ENCODE results near the gene YY1. TPM values are rescaled to one million over a fixed set of nuclear protein-coding genes. Genes with fewer than 3 reads are reported as not detected.

The YY1 gene
- total RNA-seq, 1 donor from 2014 or later, result 39.7 TPM

GRCh38 chr14:100213956-100214769, 24.8 kb upstream of the YY1 start:
- H3K4me1 ChIP-seq (ENCODE audit: control insufficient read depth in 3 of 3, insufficient read depth in 3 of 3, low read length in 3 of 3), result peaks cover 6 to 10% (median 10%) of the 10 kb centered on the region in 3 donors

GRCh38 chr14:100214770-100215083, 24.2 kb upstream of the YY1 start:
- Histone ChIP-seq H3K27ac (ENCODE audit: low read depth, low read length) (peak overlapping the region; percentile 85), H3K4me3 (ENCODE audit: low read length in 3 of 3) (peak overlapping the region; percentile 50 to 87 (median 87)), H3K36me3 (ENCODE audit: control insufficient read depth in 3 of 3, insufficient read depth in 3 of 3, low read length in 3 of 3) (no peaks in the 10 kb centered on the region), H3K27me3 (ENCODE audit: control insufficient read depth in 3 of 3, insufficient read depth in 3 of 3, low read length in 3 of 3) (no peaks in the 10 kb centered on the region), H3K4me1 (ENCODE audit: control insufficient read depth in 3 of 3, insufficient read depth in 3 of 3, low read length in 3 of 3) (peaks cover 6 to 12% (median 10%) of the 10 kb centered on the region in 3 donors), H3K9ac (ENCODE audit: low read depth in 1 of 3, low read length in 3 of 3) (peak overlapping the region; percentile 69 to 94 (median 84)), H3K9me3 (ENCODE audit: control insufficient read depth in 3 of 3, low read length in 3 of 3) (no peaks in the 10 kb centered on the region)

More at GRCh38 chr14:100213956-100214769, 24.8 kb upstream of the YY1 start:
- Histone ChIP-seq H3K27me3 (ENCODE audit: control insufficient read depth in 3 of 3, insufficient read depth in 3 of 3, low read length in 3 of 3) (no peaks in the 10 kb centered on the region), H3K27ac (ENCODE audit: low read depth, low read length) (peak overlapping the region; percentile 85), H3K36me3 (ENCODE audit: control insufficient read depth in 3 of 3, insufficient read depth in 3 of 3, low read length in 3 of 3) (no peaks in the 10 kb centered on the region), H3K9me3 (ENCODE audit: control insufficient read depth in 3 of 3, low read length in 3 of 3) (no peaks in the 10 kb centered on the region), H3K9ac (ENCODE audit: low read depth in 1 of 3, low read length in 3 of 3) (peak overlapping the region; percentile 84 to 94 (median 93)), H3K4me3 (ENCODE audit: low read length in 3 of 3) (peak overlapping the region; percentile 67 to 87 (median 87))

GRCh38 chr14:100215330-100215885, 23.5 kb upstream of the YY1 start:
- Histone ChIP-seq H3K27ac (ENCODE audit: low read depth, low read length) (no peak overlapping the region), H3K9ac (ENCODE audit: low read depth in 1 of 3, low read length in 3 of 3) (no peak overlapping the region), H3K4me3 (ENCODE audit: low read length in 3 of 3) (no peak overlapping the region), H3K27me3 (ENCODE audit: control insufficient read depth in 3 of 3, insufficient read depth in 3 of 3, low read length in 3 of 3) (no peaks in the 10 kb centered on the region), H3K36me3 (ENCODE audit: control insufficient read depth in 3 of 3, insufficient read depth in 3 of 3, low read length in 3 of 3) (no peaks in the 10 kb centered on the region), H3K9me3 (ENCODE audit: control insufficient read depth in 3 of 3, low read length in 3 of 3) (no peaks in the 10 kb centered on the region), H3K4me1 (ENCODE audit: control insufficient read depth in 3 of 3, insufficient read depth in 3 of 3, low read length in 3 of 3) (peaks cover 6 to 12% (median 10%) of the 10 kb centered on the region in 3 donors)

GRCh38 chr14:100219126-100219785, 19.7 kb upstream of the YY1 start:
- Histone ChIP-seq H3K4me1 (ENCODE audit: control insufficient read depth in 3 of 3, insufficient read depth in 3 of 3, low read length in 3 of 3) (peaks cover 15 to 26% (median 18%) of the 10 kb centered on the region in 3 donors), H3K4me3 (ENCODE audit: low read length in 3 of 3) (peak overlapping the region in 1 of 3 donors; percentile 45), H3K36me3 (ENCODE audit: control insufficient read depth in 3 of 3, insufficient read depth in 3 of 3, low read length in 3 of 3) (no peaks in the 10 kb centered on the region), H3K27me3 (ENCODE audit: control insufficient read depth in 3 of 3, insufficient read depth in 3 of 3, low read length in 3 of 3) (no peaks in the 10 kb centered on the region), H3K9me3 (ENCODE audit: control insufficient read depth in 3 of 3, low read length in 3 of 3) (no peaks in the 10 kb centered on the region), H3K9ac (ENCODE audit: low read depth in 1 of 3, low read length in 3 of 3) (peak overlapping the region in 1 of 3 donors; percentile 33), H3K27ac (ENCODE audit: low read depth, low read length) (no peak overlapping the region)

GRCh38 chr14:100221533-100222223, 17.3 kb upstream of the YY1 start:
- no peaks in the 10 kb centered on the region for H3K9me3 ChIP-seq (ENCODE audit: control insufficient read depth in 3 of 3, low read length in 3 of 3)
- peak overlapping the region; percentile 36 for H3K27ac ChIP-seq (ENCODE audit: low read depth, low read length)
- peak overlapping the region; percentile 69 to 82 (median 69) for H3K4me3 ChIP-seq (ENCODE audit: low read length in 3 of 3)
- no peaks in the 10 kb centered on the region for H3K36me3 ChIP-seq (ENCODE audit: control insufficient read depth in 3 of 3, insufficient read depth in 3 of 3, low read length in 3 of 3)
- peaks cover 12 to 22% (median 12%) of the 10 kb centered on the region in 3 donors for H3K4me1 ChIP-seq (ENCODE audit: control insufficient read depth in 3 of 3, insufficient read depth in 3 of 3, low read length in 3 of 3)
- no peaks in the 10 kb centered on the region for H3K27me3 ChIP-seq (ENCODE audit: control insufficient read depth in 3 of 3, insufficient read depth in 3 of 3, low read length in 3 of 3)
- peak overlapping the region in 2 of 3 donors; percentile 54 to 62 for H3K9ac ChIP-seq (ENCODE audit: low read depth in 1 of 3, low read length in 3 of 3)

GRCh38 chr14:100222224-100223093, 16.5 kb upstream of the YY1 start:
- no peaks in the 10 kb centered on the region for H3K27me3 ChIP-seq (ENCODE audit: control insufficient read depth in 3 of 3, insufficient read depth in 3 of 3, low read length in 3 of 3)
- peak overlapping the region in 1 of 3 donors; percentile 62 for H3K9ac ChIP-seq (ENCODE audit: low read depth in 1 of 3, low read length in 3 of 3)
- H3K27ac ChIP-seq (ENCODE audit: low read depth, low read length), result peak overlapping the region; percentile 36
- peak overlapping the region; percentile 69 to 82 (median 69) for H3K4me3 ChIP-seq (ENCODE audit: low read length in 3 of 3)
- H3K36me3 ChIP-seq (ENCODE audit: control insufficient read depth in 3 of 3, insufficient read depth in 3 of 3, low read length in 3 of 3), result no peaks in the 10 kb centered on the region
- no peaks in the 10 kb centered on the region for H3K9me3 ChIP-seq (ENCODE audit: control insufficient read depth in 3 of 3, low read length in 3 of 3)
- peaks cover 12 to 22% (median 12%) of the 10 kb centered on the region in 3 donors for H3K4me1 ChIP-seq (ENCODE audit: control insufficient read depth in 3 of 3, insufficient read depth in 3 of 3, low read length in 3 of 3)

GRCh38 chr14:100223332-100224201, 15.4 kb upstream of the YY1 start:
- no peaks in the 10 kb centered on the region for H3K36me3 ChIP-seq (ENCODE audit: control insufficient read depth in 3 of 3, insufficient read depth in 3 of 3, low read length in 3 of 3)
- no peak overlapping the region for H3K9ac ChIP-seq (ENCODE audit: low read depth in 1 of 3, low read length in 3 of 3)
- H3K27me3 ChIP-seq (ENCODE audit: control insufficient read depth in 3 of 3, insufficient read depth in 3 of 3, low read length in 3 of 3), result no peaks in the 10 kb centered on the region
- H3K9me3 ChIP-seq (ENCODE audit: control insufficient read depth in 3 of 3, low read length in 3 of 3), result no peaks in the 10 kb centered on the region
- no peak overlapping the region for H3K4me3 ChIP-seq (ENCODE audit: low read length in 3 of 3)
- H3K27ac ChIP-seq (ENCODE audit: low read depth, low read length), result no peak overlapping the region
- H3K4me1 ChIP-seq (ENCODE audit: control insufficient read depth in 3 of 3, insufficient read depth in 3 of 3, low read length in 3 of 3), result peaks cover 12 to 25% (median 12%) of the 10 kb centered on the region in 3 donors

- Histone ChIP-seq H3K27ac (ENCODE audit: low read depth, low read length) (no peak overlapping the region), H3K36me3 (ENCODE audit: control insufficient read depth in 3 of 3, insufficient read depth in 3 of 3, low read length in 3 of 3) (no peaks in the 10 kb centered on the region), H3K4me1 (ENCODE audit: control insufficient read depth in 3 of 3, insufficient read depth in 3 of 3, low read length in 3 of 3) (peaks cover 12 to 25% (median 12%) of the 10 kb centered on the region in 3 donors), H3K9ac (ENCODE audit: low read depth in 1 of 3, low read length in 3 of 3) (no peak overlapping the region), H3K4me3 (ENCODE audit: low read length in 3 of 3) (no peak overlapping the region), H3K9me3 (ENCODE audit: control insufficient read depth in 3 of 3, low read length in 3 of 3) (no peaks in the 10 kb centered on the region), H3K27me3 (ENCODE audit: control insufficient read depth in 3 of 3, insufficient read depth in 3 of 3, low read length in 3 of 3) (no peaks in the 10 kb centered on the region)
Measured at GRCh38 chr14:100224229-100224866, 14.6 kb upstream of the YY1 start.

Data from skeletal muscle tissue (tissue), 4 donors.